Measurements from ENCODE around the gene KATNA1.

DNA sequence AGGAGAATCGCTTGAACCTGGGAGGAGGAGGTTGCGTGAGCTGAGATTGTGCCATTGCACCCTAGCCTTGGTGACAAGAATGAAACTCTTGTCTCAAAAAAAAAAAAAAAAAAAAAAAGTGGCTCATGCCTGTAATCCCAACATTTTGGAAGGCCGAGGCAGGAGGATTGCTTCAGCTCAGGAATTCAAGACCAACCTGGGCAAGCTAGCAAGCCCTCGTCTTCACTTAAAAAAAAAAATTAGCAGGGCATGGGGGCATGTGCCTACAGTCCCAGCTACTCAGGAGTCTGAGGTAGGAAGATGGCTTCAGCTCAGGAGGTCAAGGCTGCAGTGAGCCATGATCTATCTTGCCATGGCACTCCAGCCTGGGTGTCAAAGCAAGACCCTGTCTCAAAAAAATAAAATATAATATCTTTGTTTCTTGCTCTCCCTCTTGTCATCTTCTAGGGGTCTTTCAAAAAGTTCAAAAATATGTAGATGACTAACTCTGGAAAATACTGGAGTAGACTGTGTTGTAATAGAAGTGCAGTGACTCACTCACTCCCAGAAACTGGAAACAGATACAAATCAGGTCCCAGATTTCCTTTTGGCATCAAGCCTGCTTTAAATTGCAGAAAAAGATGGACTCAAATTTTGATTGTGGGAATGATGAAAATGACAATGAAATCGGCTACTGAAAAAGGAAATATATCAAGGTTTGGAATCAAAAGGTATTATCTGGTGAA lies 85.1 kb downstream of the KATNA1 start:
- TF ChIP-seq, protein P1, sequence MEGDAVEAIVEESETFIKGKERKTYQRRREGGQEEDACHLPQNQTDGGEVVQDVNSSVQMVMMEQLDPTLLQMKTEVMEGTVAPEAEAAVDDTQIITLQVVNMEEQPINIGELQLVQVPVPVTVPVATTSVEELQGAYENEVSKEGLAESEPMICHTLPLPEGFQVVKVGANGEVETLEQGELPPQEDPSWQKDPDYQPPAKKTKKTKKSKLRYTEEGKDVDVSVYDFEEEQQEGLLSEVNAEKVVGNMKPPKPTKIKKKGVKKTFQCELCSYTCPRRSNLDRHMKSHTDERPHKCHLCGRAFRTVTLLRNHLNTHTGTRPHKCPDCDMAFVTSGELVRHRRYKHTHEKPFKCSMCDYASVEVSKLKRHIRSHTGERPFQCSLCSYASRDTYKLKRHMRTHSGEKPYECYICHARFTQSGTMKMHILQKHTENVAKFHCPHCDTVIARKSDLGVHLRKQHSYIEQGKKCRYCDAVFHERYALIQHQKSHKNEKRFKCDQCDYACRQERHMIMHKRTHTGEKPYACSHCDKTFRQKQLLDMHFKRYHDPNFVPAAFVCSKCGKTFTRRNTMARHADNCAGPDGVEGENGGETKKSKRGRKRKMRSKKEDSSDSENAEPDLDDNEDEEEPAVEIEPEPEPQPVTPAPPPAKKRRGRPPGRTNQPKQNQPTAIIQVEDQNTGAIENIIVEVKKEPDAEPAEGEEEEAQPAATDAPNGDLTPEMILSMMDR (IDR thresholded peaks at IDR 0.05): no peak
- no peak for TF ChIP-seq POLR2A (IDR thresholded peaks at IDR 0.05)

Data from body of pancreas (tissue), 4 donors.